Loucy (cell line): ENCODE measurements around the gene PTGES3L.
A peak's percentile ranks its signal among the peaks of the same experiment; 100 is the strongest.

ENCODE experiments used
- EZH2phosphoT487 ChIP-seq: fragments of 200-600 bp; IDR thresholded peaks from 2 replicates; pipeline ENCODE4 v1.6.1; 2018; ENCODE audit warnings: antibody characterized with exemption, mild to moderate bottlenecking, moderate library complexity, borderline replicate concordance
- TF ChIP-seq, protein P1 (sequence below): fragments of 200-600 bp; sonication (generic); conservative IDR thresholded peaks from 2 replicates; pipeline ENCODE4 v1.5.1; 2014; ENCODE audit warnings: mild to moderate bottlenecking, antibody characterized with exemption, low read length

DNA sequence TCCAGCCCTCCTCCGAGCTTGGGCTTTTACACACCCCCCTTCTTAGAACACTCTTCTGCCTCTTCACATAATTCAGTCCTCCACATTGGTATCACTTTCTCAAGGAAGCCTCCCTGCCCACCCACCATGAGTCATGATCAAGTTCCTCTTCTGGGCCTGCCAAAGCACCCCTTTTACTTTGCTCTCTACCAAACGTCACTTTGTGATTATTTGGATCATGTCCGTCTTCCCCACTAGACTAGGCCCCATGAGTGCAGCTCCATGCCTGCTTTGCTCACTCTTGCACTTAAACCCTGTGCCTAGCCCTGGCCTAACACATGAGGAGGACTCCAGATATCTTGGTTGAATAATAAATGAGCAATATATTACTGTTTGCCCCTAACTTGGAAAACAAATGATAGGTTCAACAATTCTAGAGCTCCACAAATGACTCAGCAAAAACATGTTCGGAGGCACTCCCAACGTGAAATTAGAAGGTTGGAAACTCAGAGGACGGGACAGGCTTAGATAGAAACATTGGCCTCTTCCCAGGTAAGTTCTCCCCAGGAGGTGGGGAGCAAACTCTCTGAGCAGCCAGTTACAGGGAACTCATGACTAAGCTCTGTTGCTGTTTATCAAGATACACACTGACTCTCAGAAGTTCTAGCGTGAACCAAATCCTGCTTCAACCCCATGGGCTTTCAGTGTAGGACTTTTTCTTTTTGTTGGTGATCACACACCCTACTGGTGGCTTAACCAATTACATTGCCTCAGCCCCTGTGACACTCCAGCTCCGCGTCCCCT is 51.0 kb downstream of the PTGES3L start:
- TF ChIP-seq, protein P1, sequence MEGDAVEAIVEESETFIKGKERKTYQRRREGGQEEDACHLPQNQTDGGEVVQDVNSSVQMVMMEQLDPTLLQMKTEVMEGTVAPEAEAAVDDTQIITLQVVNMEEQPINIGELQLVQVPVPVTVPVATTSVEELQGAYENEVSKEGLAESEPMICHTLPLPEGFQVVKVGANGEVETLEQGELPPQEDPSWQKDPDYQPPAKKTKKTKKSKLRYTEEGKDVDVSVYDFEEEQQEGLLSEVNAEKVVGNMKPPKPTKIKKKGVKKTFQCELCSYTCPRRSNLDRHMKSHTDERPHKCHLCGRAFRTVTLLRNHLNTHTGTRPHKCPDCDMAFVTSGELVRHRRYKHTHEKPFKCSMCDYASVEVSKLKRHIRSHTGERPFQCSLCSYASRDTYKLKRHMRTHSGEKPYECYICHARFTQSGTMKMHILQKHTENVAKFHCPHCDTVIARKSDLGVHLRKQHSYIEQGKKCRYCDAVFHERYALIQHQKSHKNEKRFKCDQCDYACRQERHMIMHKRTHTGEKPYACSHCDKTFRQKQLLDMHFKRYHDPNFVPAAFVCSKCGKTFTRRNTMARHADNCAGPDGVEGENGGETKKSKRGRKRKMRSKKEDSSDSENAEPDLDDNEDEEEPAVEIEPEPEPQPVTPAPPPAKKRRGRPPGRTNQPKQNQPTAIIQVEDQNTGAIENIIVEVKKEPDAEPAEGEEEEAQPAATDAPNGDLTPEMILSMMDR: peak; percentile 68
- TF ChIP-seq EZH2phosphoT487: no peak
